WTC11 (cell line): Measurements from ENCODE around the gene CES3. TPM values are rescaled to one million over a fixed set of nuclear protein-coding genes. Genes with fewer than 3 reads are reported as not detected.

Experiments used
- ATAC-seq: fragments of 200-7000 bp; cut with Tn5 transposase; 2 replicates; pipeline ENCODE4 v1.10.0; 2021; ENCODE audit warnings: mild to moderate bottlenecking, moderate library complexity
- CTCF ChIA-PET: fragments of 300-600 bp; sonication (Branson Sonifier 250); formaldehyde crosslinking; loops from one replicate; lab custom pipeline; 2021; ENCODE audit warnings: antibody characterized with exemption; lab: Charles Lee
- POLR2A ChIA-PET: fragments of 350-600 bp; sonication (Branson Sonifier 250); formaldehyde crosslinking; loops from one replicate; lab custom pipeline; 2021; ENCODE audit warnings: antibody characterized with exemption; lab: Charles Lee
- DNase-seq: peaks from one replicate; pipeline ENCODE4 v3.0.0; 2021; ENCODE audit warnings: low spot score
- H3K27ac Mint-ChIP-seq: 2 replicates; pipeline ENCODE4 v1.8.0; 2021; ENCODE audit warnings: mixed read lengths
- H3K27me3 Mint-ChIP-seq: 2 replicates; pipeline ENCODE4 v1.8.0; 2021; ENCODE audit warnings: low read depth, mild to moderate bottlenecking, moderate library complexity, mixed read lengths
- H3K36me3 Mint-ChIP-seq: 2 replicates; pipeline ENCODE4 v1.8.0; 2021; ENCODE audit warnings: mixed read lengths
- H3K4me1 Mint-ChIP-seq: 2 replicates; pipeline ENCODE4 v1.8.0; 2022; ENCODE audit warnings: mixed read lengths
- H3K4me3 Mint-ChIP-seq: 2 replicates; pipeline ENCODE4 v1.8.0; 2021; ENCODE audit warnings: mild to moderate bottlenecking, moderate library complexity, mixed read lengths
- H3K9me3 Mint-ChIP-seq: 2 replicates; pipeline ENCODE4 v1.8.0; 2021; ENCODE audit warnings: mixed read lengths
- AFF4 ChIP-seq: sonication (generic); formaldehyde crosslinking; IDR thresholded peaks from 2 replicates; pipeline ENCODE4 v1.8.1; 2023; ENCODE audit warnings: mild to moderate bottlenecking, missing genetic modification reagents, borderline replicate concordance
- ATF2 ChIP-seq: sonication (generic); formaldehyde crosslinking; IDR thresholded peaks from 2 replicates; pipeline ENCODE4 v1.8.1; 2022; ENCODE audit warnings: low read depth, missing genetic modification reagents, borderline replicate concordance
- ATF3 ChIP-seq: sonication (generic); formaldehyde crosslinking; conservative IDR thresholded peaks from 2 replicates; pipeline ENCODE4 v1.8.1; 2022; ENCODE audit warnings: mild to moderate bottlenecking, missing genetic modification reagents
- CBFB ChIP-seq: sonication (generic); formaldehyde crosslinking; IDR thresholded peaks from 2 replicates; pipeline ENCODE4 v1.8.1; 2022; ENCODE audit warnings: mild to moderate bottlenecking, low read depth, missing genetic modification reagents
- CTCF ChIP-seq: fragments of 200-600 bp; IDR thresholded peaks from 2 replicates; pipeline ENCODE4 v1.8.0; 2022; ENCODE audit warnings: antibody characterized with exemption
- ELF4 ChIP-seq: sonication (generic); formaldehyde crosslinking; IDR thresholded peaks from 2 replicates; pipeline ENCODE4 v1.8.1; 2022; ENCODE audit warnings: low read depth, mild to moderate bottlenecking, moderate library complexity, missing genetic modification reagents
- EMX1 ChIP-seq: fragments of 250-450 bp; sonication (Bioruptor Pico); IDR thresholded peaks from 2 replicates; pipeline ENCODE4 v1.8.0; 2021; ENCODE audit warnings: mild to moderate bottlenecking
- FOXK1 ChIP-seq: sonication (generic); formaldehyde crosslinking; IDR thresholded peaks from 2 replicates; pipeline ENCODE4 v1.8.0; 2022; ENCODE audit warnings: mild to moderate bottlenecking, moderate library complexity, missing genetic modification reagents
- GTF2I ChIP-seq: fragments of 250-450 bp; sonication (Bioruptor Pico); conservative IDR thresholded peaks from 2 replicates; pipeline ENCODE4 v1.4.0; 2021; ENCODE audit warnings: mild to moderate bottlenecking
- HMGA2 ChIP-seq: fragments of 250-450 bp; sonication (Bioruptor Pico); IDR thresholded peaks from 2 replicates; pipeline ENCODE4 v1.4.0; 2021; ENCODE audit warnings: mild to moderate bottlenecking, moderate library complexity
- IRF1 ChIP-seq: sonication (generic); formaldehyde crosslinking; IDR thresholded peaks from 2 replicates; pipeline ENCODE4 v1.8.0; 2023; ENCODE audit warnings: missing genetic modification reagents
- JUN ChIP-seq: sonication (generic); formaldehyde crosslinking; IDR thresholded peaks from 2 replicates; pipeline ENCODE4 v1.8.0; 2023; ENCODE audit warnings: mild to moderate bottlenecking, missing genetic modification reagents
- MXD4 ChIP-seq: fragments of 250-450 bp; sonication (Bioruptor Pico); IDR thresholded peaks from 2 replicates; pipeline ENCODE4 v1.8.0; 2021; ENCODE audit warnings: mild to moderate bottlenecking, moderate library complexity, borderline replicate concordance
- MYBL2 ChIP-seq: sonication (generic); formaldehyde crosslinking; IDR thresholded peaks from 2 replicates; pipeline ENCODE4 v1.8.1; 2023; ENCODE audit warnings: mild to moderate bottlenecking, moderate library complexity, missing genetic modification reagents
- NFATC4 ChIP-seq: fragments of 250-450 bp; sonication (Bioruptor Pico); IDR thresholded peaks from 2 replicates; pipeline ENCODE4 v1.9.0; 2021; ENCODE audit warnings: mild to moderate bottlenecking
- NFE2L1 ChIP-seq: sonication (generic); formaldehyde crosslinking; IDR thresholded peaks from 2 replicates; pipeline ENCODE4 v1.8.1; 2023; ENCODE audit warnings: missing genetic modification reagents
- NR1H2 ChIP-seq: sonication (generic); formaldehyde crosslinking; IDR thresholded peaks from 2 replicates; pipeline ENCODE4 v1.9.0; 2021; ENCODE audit warnings: mild to moderate bottlenecking, moderate library complexity, missing genetic modification reagents
- PRRX2 ChIP-seq: fragments of 250-450 bp; sonication (Bioruptor Pico); IDR thresholded peaks from 2 replicates; pipeline ENCODE4 v1.8.0; 2021; ENCODE audit warnings: mild to moderate bottlenecking
- RELA ChIP-seq: sonication (generic); formaldehyde crosslinking; IDR thresholded peaks from 2 replicates; pipeline ENCODE4 v1.8.1; 2022; ENCODE audit warnings: missing genetic modification reagents, mild to moderate bottlenecking, borderline replicate concordance
- SOX15 ChIP-seq: fragments of 250-450 bp; sonication (Bioruptor Pico); IDR thresholded peaks from 2 replicates; pipeline ENCODE4 v1.9.0; 2021; ENCODE audit warnings: mild to moderate bottlenecking
- TCF7 ChIP-seq: sonication (generic); formaldehyde crosslinking; IDR thresholded peaks from 2 replicates; pipeline ENCODE4 v1.8.0; 2022; ENCODE audit warnings: mild to moderate bottlenecking, low read depth, missing genetic modification reagents, moderate library complexity
- TEAD4 ChIP-seq: sonication (generic); formaldehyde crosslinking; IDR thresholded peaks from 2 replicates; pipeline ENCODE4 v1.8.0; 2022; ENCODE audit warnings: mild to moderate bottlenecking, missing genetic modification reagents
- ZMAT4 ChIP-seq: fragments of 250-450 bp; sonication (Bioruptor Pico); IDR thresholded peaks from 2 replicates; pipeline ENCODE4 v1.9.0; 2021; ENCODE audit warnings: mild to moderate bottlenecking
- ZNF121 ChIP-seq: sonication (generic); formaldehyde crosslinking; IDR thresholded peaks from 2 replicates; pipeline ENCODE4 v1.8.0; 2023; ENCODE audit warnings: missing genetic modification reagents
- ZNF138 ChIP-seq: sonication (generic); formaldehyde crosslinking; conservative IDR thresholded peaks from 2 replicates; pipeline ENCODE4 v1.8.1; 2022; ENCODE audit warnings: mild to moderate bottlenecking, moderate library complexity, missing genetic modification reagents
- ZNF263 ChIP-seq: sonication (generic); formaldehyde crosslinking; IDR thresholded peaks from 2 replicates; pipeline ENCODE4 v1.8.1; 2022; ENCODE audit warnings: low read depth, mild to moderate bottlenecking, moderate library complexity, missing genetic modification reagents
- ZNF317 ChIP-seq: sonication (generic); formaldehyde crosslinking; IDR thresholded peaks from 2 replicates; pipeline ENCODE4 v1.8.1; 2023; ENCODE audit warnings: low read depth, mild to moderate bottlenecking, moderate library complexity, missing genetic modification reagents, borderline replicate concordance
- ZNF671 ChIP-seq: fragments of 250-450 bp; sonication (Bioruptor Pico); IDR thresholded peaks from 2 replicates; pipeline ENCODE4 v1.8.0; 2021; ENCODE audit warnings: mild to moderate bottlenecking
- total RNA-seq: library from RNA; stranded (reverse); gene quantifications from 3 replicates; pipeline ENCODE4 v1.2.3, GENCODE V29; 2021

CES3 gene
- total RNA-seq, 1 experiment from 2014 or later: 3.3 TPM

- TF ChIP-seq AFF4: no peak
- no peak for TF ChIP-seq TEAD4 (CRISPR knock-in tag)
- TF ChIP-seq JUN (CRISPR knock-in tag): no peak
- TF ChIP-seq ZNF671 (CRISPR knock-in tag): no peak
- TF ChIP-seq TCF7 (CRISPR knock-in tag): no peak
- TF ChIP-seq RELA (CRISPR knock-in tag): no peak
- TF ChIP-seq NR1H2: no peak
- no peak for TF ChIP-seq EMX1 (CRISPR knock-in tag)
- no peak for TF ChIP-seq CBFB (CRISPR knock-in tag)
- no peak for TF ChIP-seq ZNF263 (CRISPR knock-in tag)
- no peak for TF ChIP-seq MYBL2 (CRISPR knock-in tag)
- no peak for TF ChIP-seq ELF4 (CRISPR knock-in tag)
- TF ChIP-seq ATF2 (CRISPR knock-in tag): no peak
- TF ChIP-seq PRRX2 (CRISPR knock-in tag): no peak
- no peak overlapping the region for H3K4me3 Mint-ChIP-seq
- CTCF ChIA-PET: interaction anchor here (0.6 to 6.8 kb wide), 6 partner anchors 10 to 229 kb away, joined by 3 to 39 read pairs (median 4); partner anchors contain the start of gene CES3
- DNase-seq (no peak), ATAC-seq (no peak)
- H3K4me1 Mint-ChIP-seq: peaks cover 3% of the 10 kb centered on the region
- H3K9me3 Mint-ChIP-seq: no peaks in the 10 kb centered on the region
- H3K27me3 Mint-ChIP-seq: no peaks in the 10 kb centered on the region; the same call in 1 of the 2 replicates
- POLR2A ChIA-PET: no interaction called here
- no peak overlapping the region for H3K27ac Mint-ChIP-seq
- no peaks in the 10 kb centered on the region for H3K36me3 Mint-ChIP-seq
These were observed 10.0 kb downstream of the CES3 start for GRCh38 chr16:66970775-66971720.

GRCh38 chr16:66972983-66973382 lies 11.9 kb downstream of the CES3 start:
- DNase-seq: no peak
- TF ChIP-seq NFE2L1 (CRISPR knock-in tag): no peak
- no peak for TF ChIP-seq NFATC4
- TF ChIP-seq ZNF121 (CRISPR knock-in tag): no peak
- no peak for TF ChIP-seq ZNF317 (CRISPR knock-in tag)
- TF ChIP-seq CTCF: no peak
- TF ChIP-seq ZNF263 (CRISPR knock-in tag): no peak
- no peak for TF ChIP-seq SOX15
- no peak for TF ChIP-seq ZNF138 (CRISPR knock-in tag)
- TF ChIP-seq FOXK1 (CRISPR knock-in tag): no peak
- TF ChIP-seq NR1H2: no peak
- no peak for TF ChIP-seq IRF1 (CRISPR knock-in tag)
- TF ChIP-seq ATF3 (CRISPR knock-in tag): no peak
- no peak for TF ChIP-seq MXD4 (CRISPR knock-in tag)
- TF ChIP-seq TEAD4 (CRISPR knock-in tag): no peak
- no peak for TF ChIP-seq HMGA2 (CRISPR knock-in tag)
- no peak for TF ChIP-seq GTF2I
- no peak for TF ChIP-seq MYBL2 (CRISPR knock-in tag)
- TF ChIP-seq ZMAT4 (CRISPR knock-in tag): no peak

More at GRCh38 chr16:66972983-66973382, 11.9 kb downstream of the CES3 start:
- H3K9me3 Mint-ChIP-seq: no peaks in the 10 kb centered on the region
- no peaks in the 10 kb centered on the region; the same call in 1 of the 2 replicates for H3K27me3 Mint-ChIP-seq
- ATAC-seq: no peak
- H3K27ac Mint-ChIP-seq: no peak overlapping the region
- no peaks in the 10 kb centered on the region for H3K36me3 Mint-ChIP-seq
- H3K4me1 Mint-ChIP-seq: peaks cover 6% of the 10 kb centered on the region
- H3K4me3 Mint-ChIP-seq: no peak overlapping the region
- CTCF ChIA-PET: interaction anchor here (1.1 to 6.8 kb wide), 7 partner anchors 12 to 288 kb away, joined by 3 to 39 read pairs (median 4); partner anchors contain the start of gene CES3
- POLR2A ChIA-PET: no interaction called here
